Colonic mucosa (tissue), 4 donors: Measurements from ENCODE around the gene TRIP10. TPM values are rescaled to one million over a fixed set of nuclear protein-coding genes. Genes with fewer than 3 reads are reported as not detected.

Experiments
- DNase-seq: peaks from one replicate; pipeline ENCODE4 v3.0.0-alpha.2; 2020
- H3K27ac ChIP-seq: fragments of 200-600 bp; one replicate; pipeline ENCODE4 v1.8.0; 2021
- H3K27me3 ChIP-seq: fragments of 200-600 bp; one replicate; pipeline ENCODE4 v1.8.0; 2021
- H3K36me3 ChIP-seq: fragments of 200-600 bp; one replicate; pipeline ENCODE4 v1.8.0; 2021
- H3K4me1 ChIP-seq: fragments of 200-600 bp; one replicate; pipeline ENCODE4 v1.8.0; 2021; ENCODE audit warnings: mild to moderate bottlenecking
- H3K4me3 ChIP-seq: fragments of 200-600 bp; one replicate; pipeline ENCODE4 v1.8.0; 2021
- H3K9ac ChIP-seq, 2 donors: one replicate each; pipeline ENCODE4 v1.7.0; 2013; ENCODE audit warnings: control low read depth in 2 of 2, low read depth in 2 of 2, low read length in 2 of 2
- H3K9me3 ChIP-seq: fragments of 200-600 bp; one replicate; pipeline ENCODE4 v1.8.0; 2021
- CTCF ChIP-seq: fragments of 200-600 bp; IDR thresholded peaks from one replicate; pipeline ENCODE4 v1.8.0; 2022; ENCODE audit warnings: antibody characterized with exemption, mild to moderate bottlenecking
- intact Hi-C: fragments of 100-400 bp; cut with DNase I; formaldehyde crosslinking; loops from one replicate; pipeline ENCODE4 v1.14.1; 2022
- total RNA-seq, 2 donors: library from RNA; stranded (reverse); fragmentation: NEBNext Ultra II Directional in 1 of 2; extraction: Animal tissue kit (Norgen Biotek cat#: 25700) in 1 of 2; gene quantifications; one replicate each; pipeline ENCODE4 v1.2.1, GENCODE V29; 2021
- donor health status: healthy.
- donor health status: DM: no; HTN: no; CAD: no.
- donor health status: DM: no; HTN: no; CAD: no.

Gene TRIP10
- total RNA-seq, 2 donors from 2014 or later: 67.7 to 78.2 TPM

- no peak for TF ChIP-seq CTCF
- Histone ChIP-seq H3K9me3 (no peaks in the 10 kb centered on the region), H3K4me1 (peaks cover 10% of the 10 kb centered on the region), H3K27ac (peak within 1 kb of the TSS; percentile 91), H3K4me3 (peak within 1 kb of the TSS; percentile 70), H3K36me3 (no peaks in the 10 kb centered on the region), H3K9ac (peak within 1 kb of the TSS; percentile 90 to 95), H3K27me3 (no peaks in the 10 kb centered on the region)
- peak; percentile 99 for DNase-seq
- intact Hi-C loops: no loop called here
Measured at GRCh38 chr19:6737284-6737872, 2.1 kb upstream of the TRIP10 start, which contains the start of gene GPR108. Gene GPR108 (minus strand): TSS chr19:6737580. CDS start chr19:6737576, 4 bp downstream.

GRCh38 chr19:6737873-6738786 is 1.4 kb upstream of the TRIP10 start:
- peaks cover 10% of the 10 kb centered on the region for H3K4me1 ChIP-seq
- intact Hi-C loops: no loop called here
- no peaks in the 10 kb centered on the region for H3K36me3 ChIP-seq
- peak overlapping the region; percentile 52 to 95 for H3K9ac ChIP-seq
- H3K4me3 ChIP-seq: no peak overlapping the region
- no peaks in the 10 kb centered on the region for H3K27me3 ChIP-seq
- peak; percentile 60 for TF ChIP-seq CTCF
- peak overlapping the region; percentile 91 for H3K27ac ChIP-seq
- H3K9me3 ChIP-seq: no peaks in the 10 kb centered on the region
- DNase-seq: peak; percentile 98

- Histone ChIP-seq H3K9ac (peak overlapping the region; percentile 52 to 95), H3K36me3 (no peaks in the 10 kb centered on the region), H3K4me1 (peaks cover 10% of the 10 kb centered on the region), H3K27ac (peak overlapping the region; percentile 91), H3K9me3 (no peaks in the 10 kb centered on the region), H3K4me3 (peak overlapping the region; percentile 38), H3K27me3 (no peaks in the 10 kb centered on the region)
- DNase-seq: peak; percentile 88
- no peak for TF ChIP-seq CTCF
- intact Hi-C loops: no loop called here
Measured at GRCh38 chr19:6738787-6739389, 592 bp upstream of the TRIP10 start.

GRCh38 chr19:6739883-6740588 is 556 bp downstream of the TRIP10 start:
- TF ChIP-seq CTCF: no peak
- H3K36me3 ChIP-seq: no peaks in the 10 kb centered on the region
- H3K9me3 ChIP-seq: no peaks in the 10 kb centered on the region
- DNase-seq: no peak
- intact Hi-C loops: no loop called here
- peak overlapping the region; percentile 80 for H3K4me3 ChIP-seq
- peak overlapping the region; percentile 85 for H3K27ac ChIP-seq
- H3K27me3 ChIP-seq: no peaks in the 10 kb centered on the region
- H3K9ac ChIP-seq: peak overlapping the region; percentile 94 to 100
- peaks cover 14% of the 10 kb centered on the region for H3K4me1 ChIP-seq
